ENCODE data around the gene ST6GALNAC4.
A peak's percentile ranks its signal among the peaks of the same experiment; 100 is the strongest.
"Not testable (repeated sequence)": the region's sequence is repeated elsewhere in the genome, so short reads cannot be mapped to it uniquely, and the experiment has no call there.

The ST6GALNAC4 gene

GRCh38 chr9:127884427-127884911 is 32.4 kb downstream of the ST6GALNAC4 start:
- Histone ChIP-seq H3K4me1 (ENCODE audit: control insufficient read depth, insufficient read depth, low read length) (no peaks in the 10 kb centered on the region), H3K27me3 (ENCODE audit: control insufficient read depth, insufficient read depth, low read length) (no peaks in the 10 kb centered on the region), H3K36me3 (ENCODE audit: control insufficient read depth, insufficient read depth, low read length) (peaks cover 22% of the 10 kb centered on the region), H3K27ac (ENCODE audit: low read depth, low read length) (no peak overlapping the region), H3K4me3 (ENCODE audit: low read length) (no peak overlapping the region), H3K9ac (ENCODE audit: low read length) (no peak overlapping the region)

- peaks cover 22% of the 10 kb centered on the region for H3K36me3 ChIP-seq (ENCODE audit: control insufficient read depth, insufficient read depth, low read length)
- H3K4me3 ChIP-seq (ENCODE audit: low read length), result no peak overlapping the region
- no peak overlapping the region for H3K9ac ChIP-seq (ENCODE audit: low read length)
- H3K27me3 ChIP-seq (ENCODE audit: control insufficient read depth, insufficient read depth, low read length), result no peaks in the 10 kb centered on the region
- H3K4me1 ChIP-seq (ENCODE audit: control insufficient read depth, insufficient read depth, low read length), result no peaks in the 10 kb centered on the region
- H3K27ac ChIP-seq (ENCODE audit: low read depth, low read length), result no peak overlapping the region
These were observed 32.9 kb downstream of the ST6GALNAC4 start for GRCh38 chr9:127883959-127884358.

- not testable (repeated sequence) for H3K9ac ChIP-seq (ENCODE audit: low read length); H3K27ac ChIP-seq (ENCODE audit: low read depth, low read length); H3K4me1 ChIP-seq (ENCODE audit: control insufficient read depth, insufficient read depth, low read length); H3K4me3 ChIP-seq (ENCODE audit: low read length); H3K27me3 ChIP-seq (ENCODE audit: control insufficient read depth, insufficient read depth, low read length); H3K36me3 ChIP-seq (ENCODE audit: control insufficient read depth, insufficient read depth, low read length)
These were observed 35.1 kb downstream of the ST6GALNAC4 start for GRCh38 chr9:127881715-127882114.

- no peaks in the 10 kb centered on the region for H3K36me3 ChIP-seq (ENCODE audit: control insufficient read depth, insufficient read depth, low read length)
- no peak overlapping the region for H3K9ac ChIP-seq (ENCODE audit: low read length)
- no peak overlapping the region for H3K27ac ChIP-seq (ENCODE audit: low read depth, low read length)
- peaks cover 19% of the 10 kb centered on the region for H3K4me1 ChIP-seq (ENCODE audit: control insufficient read depth, insufficient read depth, low read length)
- H3K27me3 ChIP-seq (ENCODE audit: control insufficient read depth, insufficient read depth, low read length), result no peaks in the 10 kb centered on the region
- H3K4me3 ChIP-seq (ENCODE audit: low read length), result no peak overlapping the region
These were observed 36.7 kb downstream of the ST6GALNAC4 start for GRCh38 chr9:127880143-127880542.

- peaks cover 28% of the 10 kb centered on the region for H3K4me1 ChIP-seq (ENCODE audit: control insufficient read depth, insufficient read depth, low read length)
- H3K36me3 ChIP-seq (ENCODE audit: control insufficient read depth, insufficient read depth, low read length), result no peaks in the 10 kb centered on the region
- H3K27me3 ChIP-seq (ENCODE audit: control insufficient read depth, insufficient read depth, low read length), result no peaks in the 10 kb centered on the region
- H3K4me3 ChIP-seq (ENCODE audit: low read length), result no peak overlapping the region
- H3K9ac ChIP-seq (ENCODE audit: low read length), result no peak overlapping the region
- H3K27ac ChIP-seq (ENCODE audit: low read depth, low read length), result no peak overlapping the region
These were observed 38.0 kb downstream of the ST6GALNAC4 start for GRCh38 chr9:127878652-127879390.

- no peaks in the 10 kb centered on the region for H3K27me3 ChIP-seq (ENCODE audit: control insufficient read depth, insufficient read depth, low read length)
- H3K4me1 ChIP-seq (ENCODE audit: control insufficient read depth, insufficient read depth, low read length), result peaks cover 32% of the 10 kb centered on the region
- H3K36me3 ChIP-seq (ENCODE audit: control insufficient read depth, insufficient read depth, low read length), result no peaks in the 10 kb centered on the region
- H3K4me3 ChIP-seq (ENCODE audit: low read length), result peak overlapping the region; percentile 77
- H3K27ac ChIP-seq (ENCODE audit: low read depth, low read length), result peak overlapping the region; percentile 74
- H3K9ac ChIP-seq (ENCODE audit: low read length), result peak overlapping the region; percentile 45
These were observed 38.7 kb downstream of the ST6GALNAC4 start for GRCh38 chr9:127878001-127878651.

- Histone ChIP-seq H3K4me1 (ENCODE audit: control insufficient read depth, insufficient read depth, low read length) (peaks cover 32% of the 10 kb centered on the region), H3K9ac (ENCODE audit: low read length) (peak within 1 kb of the TSS; percentile 77), H3K27ac (ENCODE audit: low read depth, low read length) (peak within 1 kb of the TSS; percentile 74)
These were observed 39.3 kb downstream of the ST6GALNAC4 start, which contains the start of gene AK1 for GRCh38 chr9:127877566-127877998. TSS of gene AK1 (minus strand) at chr9:127877675. CDS start at chr9:127874617, 3,058 bp downstream.

GRCh38 chr9:127876764-127877562 is 39.9 kb downstream of the ST6GALNAC4 start:
- H3K4me1 ChIP-seq (ENCODE audit: control insufficient read depth, insufficient read depth, low read length), result peaks cover 32% of the 10 kb centered on the region
- peak overlapping the region; percentile 77 for H3K9ac ChIP-seq (ENCODE audit: low read length)
- peaks cover 3% of the 10 kb centered on the region for H3K36me3 ChIP-seq (ENCODE audit: control insufficient read depth, insufficient read depth, low read length)
- no peaks in the 10 kb centered on the region for H3K27me3 ChIP-seq (ENCODE audit: control insufficient read depth, insufficient read depth, low read length)
- peak overlapping the region; percentile 74 for H3K27ac ChIP-seq (ENCODE audit: low read depth, low read length)
- H3K4me3 ChIP-seq (ENCODE audit: low read length), result peak overlapping the region; percentile 77

More at GRCh38 chr9:127877566-127877998, 39.3 kb downstream of the ST6GALNAC4 start, which contains the start of gene AK1:
- Histone ChIP-seq H3K27me3 (ENCODE audit: control insufficient read depth, insufficient read depth, low read length) (no peaks in the 10 kb centered on the region), H3K36me3 (ENCODE audit: control insufficient read depth, insufficient read depth, low read length) (peaks cover under 1% of the 10 kb centered on the region), H3K4me3 (ENCODE audit: low read length) (peak within 1 kb of the TSS; percentile 77)

GRCh38 chr9:127876026-127876763 is 40.6 kb downstream of the ST6GALNAC4 start:
- peaks cover 32% of the 10 kb centered on the region for H3K4me1 ChIP-seq (ENCODE audit: control insufficient read depth, insufficient read depth, low read length)
- peaks cover 6% of the 10 kb centered on the region for H3K36me3 ChIP-seq (ENCODE audit: control insufficient read depth, insufficient read depth, low read length)
- H3K27me3 ChIP-seq (ENCODE audit: control insufficient read depth, insufficient read depth, low read length), result no peaks in the 10 kb centered on the region
- peak overlapping the region; percentile 77 for H3K4me3 ChIP-seq (ENCODE audit: low read length)
- no peak overlapping the region for H3K9ac ChIP-seq (ENCODE audit: low read length)
- peak overlapping the region; percentile 34 for H3K27ac ChIP-seq (ENCODE audit: low read depth, low read length)

GRCh38 chr9:127875306-127875966 is 41.4 kb downstream of the ST6GALNAC4 start:
- Histone ChIP-seq H3K4me1 (ENCODE audit: control insufficient read depth, insufficient read depth, low read length) (peaks cover 32% of the 10 kb centered on the region), H3K4me3 (ENCODE audit: low read length) (peak overlapping the region; percentile 9), H3K27ac (ENCODE audit: low read depth, low read length) (peak overlapping the region; percentile 34), H3K27me3 (ENCODE audit: control insufficient read depth, insufficient read depth, low read length) (no peaks in the 10 kb centered on the region), H3K36me3 (ENCODE audit: control insufficient read depth, insufficient read depth, low read length) (peaks cover 11% of the 10 kb centered on the region), H3K9ac (ENCODE audit: low read length) (no peak overlapping the region)
